ENCODE results near the gene ZEB1.

DNA sequence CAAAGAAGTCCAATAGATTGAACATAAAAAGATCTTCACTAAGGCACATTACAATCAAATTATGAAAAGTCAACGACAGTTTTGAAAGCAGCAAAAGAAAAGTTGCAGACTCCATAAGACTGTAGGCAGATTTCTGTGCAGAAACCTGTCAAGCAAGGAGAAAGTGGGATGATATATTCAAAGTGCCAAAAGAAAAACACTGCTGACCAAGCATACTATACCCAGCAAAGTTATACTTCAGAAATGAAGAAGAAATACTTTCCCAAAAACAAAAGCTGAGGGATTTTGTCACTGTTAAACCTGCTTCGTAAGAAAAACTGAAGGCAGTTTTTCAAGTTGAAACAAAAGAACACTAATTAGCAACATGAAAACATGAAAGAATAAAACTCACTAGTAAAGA is 145.5 kb downstream of the ZEB1 start:
- TF ChIP-seq POLR2AphosphoS5 (IDR thresholded peaks at IDR 0.05; ENCODE audit: low read length) (no peak), GABPA (IDR thresholded peaks at IDR 0.05; ENCODE audit: low read depth) (no peak), SPI1 (IDR thresholded peaks at IDR 0.05; ENCODE audit: borderline replicate concordance, insufficient read depth, low read depth, low read length) (no peak), EP300 (IDR thresholded peaks at IDR 0.05; ENCODE audit: borderline replicate concordance in 1 of 2, control insufficient read depth in 1 of 2, low read depth in 2 of 2, low read length in 2 of 2) (no peak), SRF (IDR thresholded peaks at IDR 0.05; ENCODE audit: low read depth in 2 of 2, low read length in 2 of 2) (no peak), EGR1 (IDR thresholded peaks at IDR 0.05; ENCODE audit: borderline replicate concordance in 1 of 2, low read depth in 2 of 2, low read length in 2 of 2) (no peak), CHD4 (IDR thresholded peaks at IDR 0.05) (no peak), CTCF (IDR thresholded peaks at IDR 0.05 in 2 of 3, conservative IDR thresholded peaks at IDR 0.05 in 1 of 3; ENCODE audit: control insufficient read depth in 2 of 3, extremely low read depth in 1 of 3, insufficient read depth in 1 of 3, low read depth in 3 of 3, low read length in 3 of 3) (no peak), NFYA (IDR thresholded peaks at IDR 0.05; ENCODE audit: borderline replicate concordance, low read depth, low read length) (no peak), BCL3 (IDR thresholded peaks at IDR 0.05; ENCODE audit: borderline replicate concordance, insufficient read depth, low read depth, low read length, poor library complexity, severe bottlenecking) (no peak), SREBF1 (IDR thresholded peaks at IDR 0.05; ENCODE audit: low read length) (no peak)
